IPS DF 6.9 (cell line): ENCODE measurements around the gene ST6GALNAC6.

ENCODE experiments used
- DNase-seq: peaks from one replicate; pipeline ENCODE4 v3.0.0-alpha.2; 2013; ENCODE audit warnings: low read depth, low spot score
- H3K27ac ChIP-seq: one replicate; pipeline ENCODE4 v1.5.1; 2013; ENCODE audit warnings: low read length, control low read depth
- H3K27me3 ChIP-seq: 2 replicates; pipeline ENCODE4 v1.6.1; 2013; ENCODE audit warnings: mild to moderate bottlenecking, low read length; ENCODE audit not compliant: control insufficient read depth, insufficient read depth
- H3K36me3 ChIP-seq: 2 replicates; pipeline ENCODE4 v1.6.1; 2013; ENCODE audit warnings: low read length; ENCODE audit not compliant: control insufficient read depth, insufficient read depth
- H3K4me1 ChIP-seq: 2 replicates; pipeline ENCODE4 v1.6.1; 2013; ENCODE audit warnings: low read length; ENCODE audit not compliant: control insufficient read depth, insufficient read depth
- H3K4me3 ChIP-seq: 2 replicates; pipeline ENCODE4 v1.5.1; 2013; ENCODE audit warnings: mild to moderate bottlenecking, low read length
- H3K9me3 ChIP-seq: 2 replicates; pipeline ENCODE4 v1.6.1; 2013; ENCODE audit warnings: low read length, inconsistent platforms; ENCODE audit not compliant: control insufficient read depth, insufficient read depth
- WGBS: extraction: QIAGEN DNeasy Blood & Tissue Kit; methylation state at CpG from one replicate; pipeline ENCODE4 v1.1.7; 2013; ENCODE audit warnings: mixed read lengths, missing lambda C conversion rate; ENCODE audit not compliant: insufficient read length, insufficient coverage; 5-methylcytosine and 5-hydroxymethylcytosine counted together

Gene ST6GALNAC6

GRCh38 chr9:127899128-127899943 lies at the start of gene ST6GALNAC6:
Gene ST6GALNAC6, minus strand, starts transcription at chr9:127899603. Its CDS starts 1,622 bp downstream, at chr9:127897981.
- Histone ChIP-seq H3K27me3 (no peaks in the 10 kb centered on the region), H3K36me3 (peaks cover 9% of the 10 kb centered on the region; the same call in 1 of the 2 replicates), H3K4me3 (peak within 1 kb of the TSS; percentile 89), H3K27ac (no peak within 1 kb of the TSS), H3K9me3 (no peaks in the 10 kb centered on the region), H3K4me1 (peaks cover 4% of the 10 kb centered on the region)
- no CpG with 5 or more reads among the region's 89 CpGs for WGBS
- DNase-seq: no peak

DNA sequence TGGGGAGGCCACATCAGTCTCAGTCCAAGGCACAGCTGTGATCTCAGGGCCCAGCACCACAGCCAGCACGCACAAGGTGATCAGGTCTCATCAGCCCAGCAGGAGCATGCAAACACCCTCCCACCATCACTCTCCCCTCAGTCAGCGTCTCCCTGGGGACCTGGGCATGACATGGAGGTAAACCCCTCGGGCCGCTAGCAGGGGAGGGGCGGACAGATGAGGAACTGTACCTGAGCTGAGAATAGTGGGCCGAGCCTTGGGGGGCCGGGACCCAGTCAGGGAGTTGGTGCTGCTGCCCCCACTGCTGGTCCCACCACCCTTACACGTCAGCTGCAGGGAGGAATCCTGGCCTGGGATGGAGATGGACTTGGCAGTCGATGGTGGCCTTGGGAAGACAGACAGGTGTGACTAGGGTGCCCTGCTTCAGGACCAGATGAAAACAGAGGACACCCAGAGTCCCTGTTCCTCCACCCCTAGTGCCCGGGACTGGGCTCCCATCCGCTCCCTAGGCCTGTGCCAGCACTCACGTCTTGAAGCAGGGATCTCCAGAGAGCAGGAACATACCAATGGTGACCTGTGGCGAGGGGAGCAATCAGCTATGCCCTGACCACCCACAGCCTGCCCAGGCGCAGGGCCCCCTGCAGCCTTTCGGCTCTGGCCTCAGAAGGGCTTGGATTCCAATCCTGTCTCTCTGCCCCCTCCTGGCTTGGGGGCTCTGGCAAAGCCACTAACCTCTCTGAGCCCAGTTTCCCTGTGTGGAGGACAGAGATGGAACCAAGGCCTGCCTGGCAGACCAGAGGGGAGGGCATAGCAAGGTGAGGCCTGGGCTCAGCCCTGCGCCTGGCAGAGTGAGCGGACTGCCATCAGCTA lies 48.7 kb upstream of the ST6GALNAC6 start:
- 0 out of 2 replicates have a peak, but pooled peaks cover 2% of the 10 kb centered on the region for H3K4me1 ChIP-seq
- H3K4me3 ChIP-seq: no peak overlapping the region
- H3K27ac ChIP-seq: no peak overlapping the region
- WGBS: no CpG with 5 or more reads among the region's 17 CpGs
- no peaks in the 10 kb centered on the region for H3K27me3 ChIP-seq
- H3K36me3 ChIP-seq: peaks cover 12% of the 10 kb centered on the region
- no peak for DNase-seq
- H3K9me3 ChIP-seq: no peaks in the 10 kb centered on the region

- 0 out of 2 replicates have a peak, but pooled peaks cover 2% of the 10 kb centered on the region for H3K4me1 ChIP-seq
- H3K27ac ChIP-seq: no peak overlapping the region
- WGBS: no CpG with 5 or more reads among the region's 3 CpGs
Measured at GRCh38 chr9:127946728-127947127, 47.3 kb upstream of the ST6GALNAC6 start.

GRCh38 chr9:127945942-127946341 lies 46.5 kb upstream of the ST6GALNAC6 start:
- no CpG with 5 or more reads among the region's 9 CpGs for WGBS
- no peaks in the 10 kb centered on the region for H3K9me3 ChIP-seq
- peaks cover 16% of the 10 kb centered on the region for H3K36me3 ChIP-seq
- H3K27ac ChIP-seq: no peak overlapping the region
- no peak overlapping the region for H3K4me3 ChIP-seq
- H3K27me3 ChIP-seq: no peaks in the 10 kb centered on the region
- no peak for DNase-seq
- 0 out of 2 replicates have a peak, but pooled peaks cover 2% of the 10 kb centered on the region for H3K4me1 ChIP-seq

More at GRCh38 chr9:127946728-127947127, 47.3 kb upstream of the ST6GALNAC6 start:
- Histone ChIP-seq H3K27me3 (no peaks in the 10 kb centered on the region), H3K9me3 (no peaks in the 10 kb centered on the region), H3K36me3 (peaks cover 16% of the 10 kb centered on the region), H3K4me3 (no peak overlapping the region)
- DNase-seq: no peak

DNA sequence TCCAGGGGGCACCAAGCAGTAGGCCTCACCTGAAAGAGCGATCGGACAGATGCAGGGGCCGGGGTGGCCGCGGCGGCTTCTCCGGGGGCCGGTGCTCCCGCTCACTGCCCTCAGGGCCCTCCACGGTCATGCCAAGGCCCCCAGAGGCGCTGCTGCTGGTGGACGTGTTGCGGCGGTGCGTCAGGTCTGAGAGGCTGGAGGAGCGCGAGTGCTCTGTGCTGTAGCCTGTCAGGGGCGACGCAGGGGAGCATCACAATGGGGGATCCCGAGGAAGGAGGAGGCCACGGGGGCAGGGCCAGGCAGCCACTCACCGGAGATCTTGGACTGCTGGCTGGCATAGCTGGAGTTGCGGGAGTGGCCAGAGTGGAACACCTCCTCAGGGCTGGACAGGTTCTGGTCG lies 45.9 kb upstream of the ST6GALNAC6 start:
- WGBS: no CpG with 5 or more reads among the region's 24 CpGs
- no peak for DNase-seq
- no peak overlapping the region for H3K4me3 ChIP-seq
- H3K9me3 ChIP-seq: no peaks in the 10 kb centered on the region
- H3K36me3 ChIP-seq: peaks cover 16% of the 10 kb centered on the region
- 0 out of 2 replicates have a peak, but pooled peaks cover 2% of the 10 kb centered on the region for H3K4me1 ChIP-seq
- no peak overlapping the region for H3K27ac ChIP-seq
- H3K27me3 ChIP-seq: no peaks in the 10 kb centered on the region

GRCh38 chr9:127944586-127945218 lies 45.3 kb upstream of the ST6GALNAC6 start:
- no peak overlapping the region for H3K4me3 ChIP-seq
- DNase-seq: no peak
- no peaks in the 10 kb centered on the region for H3K9me3 ChIP-seq
- H3K27ac ChIP-seq: no peak overlapping the region
- H3K36me3 ChIP-seq: peaks cover 16% of the 10 kb centered on the region
- no CpG with 5 or more reads among the region's 38 CpGs for WGBS
- H3K27me3 ChIP-seq: no peaks in the 10 kb centered on the region
- 0 out of 2 replicates have a peak, but pooled peaks cover 2% of the 10 kb centered on the region for H3K4me1 ChIP-seq

DNA sequence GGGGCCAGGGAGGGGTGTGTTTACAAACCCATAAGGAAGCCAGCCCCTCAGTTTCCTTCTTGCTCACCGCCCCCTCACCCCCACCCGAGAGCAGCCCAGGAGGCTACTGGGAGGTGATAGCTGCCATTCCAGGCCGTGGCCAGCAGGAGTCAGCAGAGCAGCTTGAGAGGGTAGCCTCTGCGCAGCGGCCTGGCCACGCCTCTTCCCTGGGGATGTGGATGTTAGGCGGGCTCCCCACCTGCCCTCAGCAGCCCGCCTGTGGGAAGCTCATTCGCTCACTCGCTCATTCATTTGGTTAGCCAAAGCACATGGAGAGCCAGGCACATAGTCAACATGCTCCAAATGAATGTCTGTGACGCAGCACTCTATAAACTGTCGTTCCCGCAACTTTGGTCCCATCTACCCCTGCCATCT lies 44.3 kb upstream of the ST6GALNAC6 start:
- DNase-seq: no peak
- no peak overlapping the region for H3K27ac ChIP-seq
- no peak overlapping the region for H3K4me3 ChIP-seq
- no CpG with 5 or more reads among the region's 13 CpGs for WGBS
- H3K36me3 ChIP-seq: peaks cover 16% of the 10 kb centered on the region
- no peaks in the 10 kb centered on the region for H3K9me3 ChIP-seq
- H3K4me1 ChIP-seq: 0 out of 2 replicates have a peak, but pooled peaks cover 2% of the 10 kb centered on the region
- no peaks in the 10 kb centered on the region for H3K27me3 ChIP-seq

DNA sequence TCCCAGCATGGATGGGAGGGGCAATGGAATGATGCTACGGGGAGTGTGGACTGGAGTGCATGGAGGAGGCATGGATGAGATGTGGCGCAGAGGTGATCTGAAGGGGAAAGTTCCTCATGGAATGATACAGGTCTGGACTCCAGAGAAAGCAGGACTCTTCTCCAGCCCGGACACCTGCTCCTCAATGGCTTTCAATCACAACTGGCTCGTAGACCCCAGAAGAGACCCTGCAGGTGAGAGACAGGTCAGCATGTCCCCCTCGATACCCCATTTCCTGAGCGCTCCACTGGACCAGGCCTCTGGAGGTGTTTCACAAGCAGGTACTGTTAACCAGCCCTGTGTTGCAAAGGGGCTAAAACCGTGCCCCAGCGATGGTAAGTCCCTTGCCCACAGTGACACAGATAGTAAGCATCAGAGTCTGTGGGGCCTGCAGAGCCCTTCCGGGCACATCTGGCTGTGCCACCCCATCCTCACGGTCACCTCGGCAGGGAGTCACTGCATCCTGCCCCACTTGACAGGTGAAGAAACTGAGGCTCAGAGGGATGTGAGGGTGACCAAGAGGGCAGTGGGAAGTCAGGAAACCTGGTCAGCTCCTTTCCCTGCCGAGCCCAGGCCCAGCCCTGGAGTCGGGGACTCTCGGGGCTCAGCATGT lies 43.7 kb upstream of the ST6GALNAC6 start:
- Histone ChIP-seq H3K36me3 (peaks cover 16% of the 10 kb centered on the region), H3K4me3 (no peak overlapping the region), H3K4me1 (0 out of 2 replicates have a peak, but pooled peaks cover 2% of the 10 kb centered on the region), H3K9me3 (no peaks in the 10 kb centered on the region), H3K27ac (no peak overlapping the region), H3K27me3 (no peaks in the 10 kb centered on the region)
- WGBS: no CpG with 5 or more reads among the region's 14 CpGs
- DNase-seq: no peak

DNA sequence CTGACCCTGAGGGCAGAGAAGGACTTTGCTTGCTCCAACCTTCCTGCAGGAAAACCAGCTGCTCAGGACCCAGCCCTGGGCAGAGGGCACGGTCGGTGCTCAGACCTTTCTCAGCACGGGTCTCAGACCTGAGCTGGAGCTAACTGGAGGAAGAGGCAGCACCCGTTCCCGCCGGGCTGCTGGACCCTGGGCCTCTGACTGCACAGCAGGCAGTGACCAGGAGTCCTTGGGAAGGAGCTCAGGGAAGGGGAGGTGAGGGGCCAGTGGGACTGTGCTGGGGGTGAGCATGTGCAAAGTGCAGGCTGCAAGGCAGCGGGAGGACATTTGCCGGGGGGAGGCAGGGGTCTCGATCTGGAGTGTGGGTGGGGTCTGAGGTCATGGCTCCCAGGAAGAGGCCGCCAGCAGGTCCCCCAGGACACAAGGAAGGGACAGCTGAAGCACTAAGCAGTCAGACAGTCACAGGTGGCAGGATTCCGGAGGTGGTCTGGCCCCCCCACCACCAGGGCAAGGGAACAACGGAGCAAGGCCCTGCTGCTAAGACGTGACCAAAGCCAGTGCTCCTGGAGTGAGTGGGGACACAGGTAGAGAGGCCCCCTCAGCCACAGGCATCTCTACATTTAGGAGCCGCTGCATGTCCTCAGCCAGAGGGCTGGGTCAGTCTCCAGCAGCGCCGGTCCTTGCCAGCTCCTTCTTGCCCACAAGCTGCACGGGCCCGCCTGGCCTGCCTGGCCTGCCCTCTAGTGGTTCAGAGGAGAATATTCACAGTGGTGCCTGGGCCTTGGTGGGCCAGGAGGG lies 43.0 kb upstream of the ST6GALNAC6 start:
- Histone ChIP-seq H3K9me3 (no peaks in the 10 kb centered on the region), H3K4me1 (0 out of 2 replicates have a peak, but pooled peaks cover 2% of the 10 kb centered on the region), H3K36me3 (peaks cover 16% of the 10 kb centered on the region), H3K4me3 (no peak overlapping the region), H3K27me3 (no peaks in the 10 kb centered on the region), H3K27ac (no peak overlapping the region)
- WGBS: no CpG with 5 or more reads among the region's 18 CpGs
- no peak for DNase-seq
